Measurements from ENCODE around the gene ACBD6. TPM values are rescaled to one million over a fixed set of nuclear protein-coding genes. Genes with fewer than 3 reads are reported as not detected.

The ACBD6 gene
- total and polyA plus RNA-seq, 2 of the 4 experiments (the other 2 are of a cell fraction), result 52.5 to 59.1 TPM

DNA sequence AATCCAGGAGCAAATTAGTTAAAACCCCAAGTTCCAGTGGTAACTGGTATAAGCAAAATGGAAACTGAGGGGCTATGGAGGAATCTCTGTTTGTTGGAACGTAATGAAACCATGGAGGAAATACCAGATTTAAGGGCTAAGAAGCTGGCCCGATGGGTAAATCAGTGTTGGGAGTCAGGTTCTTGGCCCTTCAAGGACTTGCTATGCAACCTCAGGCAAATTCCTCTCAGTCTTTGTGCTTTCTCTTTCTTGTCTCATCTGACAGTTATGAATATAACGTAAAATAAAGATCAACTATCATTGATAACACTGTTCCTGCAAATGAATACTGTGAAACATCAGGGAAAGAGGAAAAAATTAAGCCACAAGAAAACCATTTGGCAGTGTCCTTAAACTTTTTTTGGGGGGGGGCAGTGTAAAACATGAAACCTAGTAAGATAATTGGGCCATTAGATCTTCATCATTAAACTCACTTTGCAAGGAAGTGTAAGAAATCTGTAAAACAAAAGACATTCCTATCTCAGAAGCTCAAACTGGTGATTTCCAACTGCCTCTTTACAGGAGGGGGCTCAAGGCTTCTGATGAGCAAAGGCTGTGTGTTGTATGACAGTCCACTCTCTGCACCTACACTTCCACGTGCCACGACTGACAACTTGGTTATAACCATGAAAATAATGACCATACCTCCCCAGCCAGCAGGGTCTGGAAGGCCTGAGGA lies 224.7 kb downstream of the ACBD6 start:
- no TSS peak for BruUV-seq (replicated peaks)
- Histone ChIP-seq H2BK20ac (ENCODE audit: low read depth, low read length) (no peak overlapping the region), H4K20me1 (ENCODE audit: insufficient read depth, low read length) (peaks cover 3% of the 10 kb centered on the region; the same call in 1 of the 2 replicates), H3K9me1 (ENCODE audit: insufficient read depth, low read length) (peaks cover 7% of the 10 kb centered on the region), H2AK9ac (replicated peaks; ENCODE audit: low read depth, low read length, poor library complexity) (no peak overlapping the region), H3K27ac (ENCODE audit: insufficient read depth, low read length) (no peak overlapping the region), H3K36me3 (ENCODE audit: control insufficient read depth, insufficient read depth, low read length) (peaks cover 33% of the 10 kb centered on the region), H2BK15ac (ENCODE audit: low read depth, low read length) (no peak overlapping the region), H3K4me1 (ENCODE audit: control insufficient read depth, insufficient read depth, low read length) (peaks cover 2% of the 10 kb centered on the region; the same call in 1 of the 2 replicates), H3K4me2 (ENCODE audit: low read depth, low read length) (no peak overlapping the region), H3K23ac (ENCODE audit: low read depth, low read length) (no peak overlapping the region), H2AK5ac (ENCODE audit: low read depth, low read length) (no peak overlapping the region), H4K8ac (ENCODE audit: low read depth in 2 of 2, low read length in 2 of 2) (no peak overlapping the region), H2BK5ac (ENCODE audit: low read depth, low read length, poor library complexity, severe bottlenecking) (no peak overlapping the region), H2BK120ac (ENCODE audit: low read depth, low read length) (no peak overlapping the region), H3K27me3 (ENCODE audit: control insufficient read depth, insufficient read depth, low read length) (no peaks in the 10 kb centered on the region), H4K5ac (ENCODE audit: low read depth, low read length) (no peak overlapping the region), H3K9me3 (ENCODE audit: control insufficient read depth, insufficient read depth, low read length) (no peaks in the 10 kb centered on the region), H4K91ac (ENCODE audit: insufficient read depth, low read depth, low read length) (no peak overlapping the region), H3K18ac (ENCODE audit: low read depth, low read length) (no peak overlapping the region), H3K4me3 (ENCODE audit: insufficient read depth, low read depth, low read length) (no peak overlapping the region), H3K14ac (replicated peaks; ENCODE audit: low read depth, low read length) (no peak overlapping the region), H3K56ac (ENCODE audit: extremely low read depth, insufficient read depth, low read length) (no peak overlapping the region), H3K9ac (ENCODE audit: low read depth, low read length) (no peak overlapping the region), H3K4ac (ENCODE audit: low read depth, low read length) (no peak overlapping the region), H3K79me1 (ENCODE audit: low read depth in 1 of 2, low read length in 2 of 2) (no peaks in the 10 kb centered on the region), H2AFZ (replicated peaks; ENCODE audit: low read length, poor library complexity) (no peak overlapping the region)
- intact Hi-C loops (cut with micrococcal nuclease), result loop anchor here (5.0 kb wide), 1 partner anchor 140 kb away; no protein-coding TSS in a partner anchor
- ATAC-seq (ENCODE audit: low read depth) (no peak), DNase-seq (no peak)
- ChIA-PET POLR2A (ENCODE audit: unreplicated experiment) (no interaction called here), CTCF (no interaction called here)
- dilution Hi-C loops (cut with HindIII; ENCODE audit: low sequenced_read_pairs, unreplicated experiment), result no loop called here
- WGBS, 2 experiments (ENCODE audit: extremely low coverage in 2 of 2, insufficient read length in 1 of 2), result no CpG with 5 or more reads among the region's 5 CpGs
- no peak for TF ChIP-seq CHD1 (IDR thresholded peaks at IDR 0.05; ENCODE audit: low read depth, low read length)
- in situ Hi-C loops (cut with MboI; ENCODE audit: low sequenced_read_pairs), result no loop called here
